H1 (cell line): ENCODE results near the gene FMNL1. TPM values are rescaled to one million over a fixed set of nuclear protein-coding genes. Genes with fewer than 3 reads are reported as not detected.

Source experiments
- CTCF ChIA-PET: fragments of 300-600 bp; sonication (Branson Sonifier 250); formaldehyde crosslinking; loops from one replicate; lab custom pipeline; 2021; ENCODE audit not compliant: partially characterized antibody; lab: Charles Lee
- POLR2A ChIA-PET: fragments of 300-600 bp; sonication (Branson Sonifier 250); formaldehyde crosslinking; loops from one replicate; lab custom pipeline; 2021; ENCODE audit warnings: inconsistent platforms; ENCODE audit not compliant: partially characterized antibody; lab: Charles Lee
- DNase-seq, 2 experiments: peaks; one replicate each; pipeline versions ENCODE4 v3.0.0 to v3.0.0-alpha.2; 2010 to 2022; ENCODE audit warnings: low spot score in 2 of 2, low read depth in 1 of 2, mixed read lengths in 1 of 2
- FAIRE-seq: peaks from 2 replicates; lab custom pipeline; 2011; peaks lifted over from hg19 to GRCh38; lab: Jason Lieb, UNC
- H2AFZ ChIP-seq: 2 replicates; pipeline ENCODE4 v1.8.1; 2012; ENCODE audit warnings: low read length, inconsistent platforms
- H2AK5ac ChIP-seq: 2 replicates; pipeline ENCODE4 v1.6.1; 2013; ENCODE audit warnings: low read depth, low read length
- H2BK120ac ChIP-seq: replicated peaks from 2 replicates; pipeline ENCODE3; 2013; ENCODE audit warnings: low read depth, low read length, inconsistent platforms
- H2BK12ac ChIP-seq: 2 replicates; pipeline ENCODE4 v1.6.1; 2013; ENCODE audit warnings: low read depth, low read length
- H2BK15ac ChIP-seq: 2 replicates; pipeline ENCODE4 v1.6.1; 2013; ENCODE audit warnings: low read length
- H2BK20ac ChIP-seq: 2 replicates; pipeline ENCODE4 v1.6.1; 2013; ENCODE audit warnings: low read length
- H2BK5ac ChIP-seq: 2 replicates; pipeline ENCODE4 v1.6.1; 2013; ENCODE audit warnings: low read depth, low read length
- H3K14ac ChIP-seq: 2 replicates; pipeline ENCODE4 v1.6.1; 2013; ENCODE audit warnings: inconsistent platforms; ENCODE audit not compliant: insufficient read length
- H3K18ac ChIP-seq: 2 replicates; pipeline ENCODE4 v1.6.1; 2013; ENCODE audit warnings: low read length; ENCODE audit errors: extremely low read depth
- H3K23ac ChIP-seq: 2 replicates; pipeline ENCODE4 v1.6.1; 2013; ENCODE audit warnings: inconsistent platforms; ENCODE audit not compliant: insufficient read length
- H3K23me2 ChIP-seq: 2 replicates; pipeline ENCODE4 v1.6.1; 2013; ENCODE audit warnings: low read depth, low read length
- H3K27ac ChIP-seq: 2 replicates; pipeline ENCODE4 v1.6.1; 2011; ENCODE audit warnings: low read depth, low read length, inconsistent platforms
- H3K27me3 ChIP-seq, 4 experiments: replicated peaks in 1 of 4; 1 replicate in 1 of 4; 2 replicates in 3 of 4; pipeline versions ENCODE4 v1.6.1 to v1.8.1; 2011 to 2013; ENCODE audit warnings: low read length in 3 of 4, mild to moderate bottlenecking in 3 of 4, inconsistent platforms in 2 of 4, mixed read lengths in 2 of 4, moderate library complexity in 1 of 4; ENCODE audit not compliant: control insufficient read depth in 3 of 4, insufficient read depth in 3 of 4; ENCODE audit errors: extremely low read depth in 1 of 4
- H3K36me3 ChIP-seq, 4 experiments: 2 replicates each; pipeline versions ENCODE4 v1.6.1 to v1.8.1; 2011 to 2013; ENCODE audit warnings: mild to moderate bottlenecking in 4 of 4, low read length in 3 of 4, moderate library complexity in 2 of 4, control low read depth in 1 of 4, inconsistent platforms in 1 of 4; ENCODE audit not compliant: insufficient read depth in 4 of 4, control insufficient read depth in 2 of 4
- H3K4ac ChIP-seq: replicated peaks from 2 replicates; pipeline ENCODE3; 2013; ENCODE audit warnings: low read length, low read depth, mixed read lengths, inconsistent platforms; ENCODE audit not compliant: insufficient read length
- H3K4me1 ChIP-seq, 4 experiments: replicated peaks in 1 of 4; 1 replicate in 1 of 4; 2 replicates in 3 of 4; pipeline versions ENCODE4 v1.6.1 to v1.8.1; 2011 to 2013; ENCODE audit warnings: low read length in 3 of 4, inconsistent platforms in 2 of 4, mixed read lengths in 1 of 4; ENCODE audit not compliant: insufficient read depth in 4 of 4, control insufficient read depth in 3 of 4
- H3K4me2 ChIP-seq, 2 experiments: 2 replicates each; pipeline versions ENCODE4 v1.6.1 to v1.8.1; 2011 to 2013; ENCODE audit warnings: low read depth in 2 of 2, low read length in 2 of 2, control low read depth in 1 of 2, inconsistent platforms in 1 of 2, mild to moderate bottlenecking in 1 of 2; ENCODE audit not compliant: insufficient read depth in 1 of 2
- H3K4me3 ChIP-seq, 4 experiments: fragments of 200-600, 300-600 bp in 1 of 4; sonication (generic), shearing (Covaris generic), sonication (Bioruptor Twin) in 1 of 4; 2 replicates each; pipeline versions ENCODE4 v1.5.1 to v1.8.1; 2011 to 2016; ENCODE audit warnings: low read length in 4 of 4, low read depth in 3 of 4, control low read depth in 2 of 4, inconsistent platforms in 2 of 4, mild to moderate bottlenecking in 2 of 4, mixed read lengths in 1 of 4, moderate library complexity in 1 of 4; ENCODE audit not compliant: insufficient read depth in 2 of 4; ENCODE audit errors: extremely low read depth in 1 of 4
- H3K56ac ChIP-seq: replicated peaks from 2 replicates; pipeline ENCODE3; 2013; ENCODE audit warnings: low read depth, mild to moderate bottlenecking, mixed read lengths, low read length, inconsistent platforms; ENCODE audit not compliant: insufficient read length
- H3K79me1 ChIP-seq: 2 replicates; pipeline ENCODE4 v1.6.1; 2013; ENCODE audit warnings: low read depth, low read length, control low read depth
- H3K79me2 ChIP-seq, 2 experiments: 2 replicates each; pipeline versions ENCODE4 v1.6.1 to v1.8.1; 2012 to 2013; ENCODE audit warnings: low read length in 2 of 2, mild to moderate bottlenecking in 2 of 2, inconsistent platforms in 1 of 2; ENCODE audit not compliant: insufficient read depth in 2 of 2, control insufficient read depth in 1 of 2
- H3K9ac ChIP-seq, 4 experiments: replicated peaks in 1 of 4; 1 replicate in 1 of 4; 2 replicates in 3 of 4; pipeline versions ENCODE4 v1.6.1 to v1.8.1; 2011 to 2013; ENCODE audit warnings: low read depth in 3 of 4, low read length in 3 of 4, control low read depth in 2 of 4, mild to moderate bottlenecking in 2 of 4, moderate library complexity in 2 of 4, inconsistent platforms in 1 of 4; ENCODE audit errors: extremely low read depth in 1 of 4
- H3K9me3 ChIP-seq, 2 experiments: 2 replicates each; pipeline versions ENCODE4 v1.6.1 to v1.8.1; 2012 to 2013; ENCODE audit warnings: mild to moderate bottlenecking in 2 of 2, moderate library complexity in 2 of 2, control low read depth in 1 of 2, inconsistent platforms in 1 of 2, low read depth in 1 of 2, low read length in 1 of 2, mixed read lengths in 1 of 2; ENCODE audit not compliant: insufficient read depth in 2 of 2
- H4K20me1 ChIP-seq, 2 experiments: replicated peaks in 1 of 2; 2 replicates each; pipeline versions ENCODE3 to v1.8.1; 2011 to 2013; ENCODE audit warnings: inconsistent platforms in 2 of 2, low read length in 2 of 2, mild to moderate bottlenecking in 1 of 2; ENCODE audit not compliant: insufficient read depth in 2 of 2, control insufficient read depth in 1 of 2
- H4K5ac ChIP-seq: 2 replicates; pipeline ENCODE4 v1.6.1; 2013; ENCODE audit warnings: low read length, low read depth, mixed read lengths, inconsistent platforms; ENCODE audit not compliant: insufficient read length
- H4K8ac ChIP-seq: 2 replicates; pipeline ENCODE4 v1.8.0; 2013; ENCODE audit warnings: mild to moderate bottlenecking, moderate library complexity, low read length, inconsistent platforms; ENCODE audit not compliant: insufficient read depth; ENCODE audit errors: extremely low read depth
- H4K91ac ChIP-seq: replicated peaks from 2 replicates; pipeline ENCODE3; 2013; ENCODE audit warnings: low read length, mixed read lengths, inconsistent platforms; ENCODE audit not compliant: insufficient read length
- BRCA1 ChIP-seq: IDR thresholded peaks from 2 replicates; pipeline ENCODE4 v1.6.1; 2012; ENCODE audit warnings: low read depth, low read length, improper control_type of control experiment
- NANOG ChIP-seq: IDR thresholded peaks from 2 replicates; pipeline ENCODE4 v1.6.1; 2011; ENCODE audit warnings: low read length, low read depth, mild to moderate bottlenecking, inconsistent platforms; ENCODE audit not compliant: insufficient read depth, poor library complexity, severe bottlenecking
- RXRA ChIP-seq: IDR thresholded peaks from 2 replicates; pipeline ENCODE4 v1.6.1; 2011; ENCODE audit warnings: low read depth, mild to moderate bottlenecking, low read length, moderate library complexity; ENCODE audit not compliant: insufficient read depth
- SIX5 ChIP-seq: IDR thresholded peaks from 2 replicates; pipeline ENCODE4 v1.6.1; 2011; ENCODE audit warnings: mild to moderate bottlenecking, low read depth, low read length
- WGBS, 2 experiments: shearing (Covaris generic) in 1 of 2; methylation state at CpG; one replicate each; pipeline versions ENCODE4 v1.1.6 to v1.1.7; 2013 to 2015; ENCODE audit warnings: low lambda C conversion rate in 2 of 2, mixed read lengths in 2 of 2, inconsistent platforms in 1 of 2, low coverage in 1 of 2, missing lambda C conversion rate in 1 of 2; ENCODE audit not compliant: insufficient replicate concordance in 2 of 2, insufficient coverage in 1 of 2, insufficient read length in 1 of 2; ENCODE audit errors: extremely low coverage in 1 of 2, missing lambda C conversion rate in 1 of 2; 5-methylcytosine and 5-hydroxymethylcytosine counted together
- polyA plus RNA-seq, 7 experiments: library from polyadenylated mRNA; depleted of rRNA in 3 of 7; stranded (reverse) in 5 of 7; unstranded in 2 of 7; fragments of >200 nt in 5 of 7; fragments of 200-250 nt in 2 of 7; gene quantifications; 1 replicate in 5 of 7; 2 replicates in 1 of 7; 4 replicates in 1 of 7; pipeline versions ENCODE4 v1.2.1 to v1.2.3, GENCODE V29; 2011 to 2013; ENCODE audit warnings: missing spikeins in 2 of 7, mixed read lengths in 2 of 7
- total RNA-seq: library from RNA; stranded (reverse); fragmentation: NEBNext Ultra II Directional; extraction: Animal tissue kit (Norgen Biotek cat#: 25700); gene quantifications from 2 replicates; pipeline ENCODE4 v1.2.1, GENCODE V29; 2021

FMNL1 gene
- total and polyA plus RNA-seq, 2 of the 8 experiments (the other 6 are each of a cell fraction or from before 2014, with no cell fraction given): 2.5 to 8.6 TPM

- no peak overlapping the region for H2BK15ac ChIP-seq
- no peak overlapping the region for H3K4ac ChIP-seq
- no peak overlapping the region for H2BK5ac ChIP-seq
- POLR2A ChIA-PET: interaction anchor here (1.0 to 26.8 kb wide), 3 partner anchors 8 to 23 kb away, joined by 3 to 1076 read pairs (median 6); partner anchors contain the start of genes HEXIM1 and HEXIM2
- no peak overlapping the region for H3K23ac ChIP-seq
- 93% methylated on average over 3 of the region's 3 CpGs; no CpG with 5 or more reads in 1 of the 2 experiments for WGBS, 2 experiments
- H4K5ac ChIP-seq: no peak overlapping the region
- H3K23me2 ChIP-seq: no peaks in the 10 kb centered on the region; the same call in 1 of the 2 replicates
- no peaks in the 10 kb centered on the region for H3K9me3 ChIP-seq
- peaks cover 5 to 24% (median 23%) of the 10 kb centered on the region in 4 experiments for H3K4me1 ChIP-seq
- H3K4me3 ChIP-seq: no peak overlapping the region
- H3K4me2 ChIP-seq: no peak overlapping the region
- no peak overlapping the region for H2BK20ac ChIP-seq
- no peak for TF ChIP-seq SIX5
- no peak for TF ChIP-seq NANOG
- no peak for TF ChIP-seq BRCA1
- TF ChIP-seq RXRA: no peak
- H3K18ac ChIP-seq: no peak overlapping the region
- H3K9ac ChIP-seq: no peak overlapping the region
- 0 out of 2 replicates have a peak overlapping the region, but pooled peaks have one; percentile 60 for H2BK12ac ChIP-seq
- H4K20me1 ChIP-seq: no peaks in the 10 kb centered on the region
- H2AK5ac ChIP-seq: no peak overlapping the region
- H4K8ac ChIP-seq: no peak overlapping the region
- no peaks in the 10 kb centered on the region for H3K27me3 ChIP-seq
- H4K91ac ChIP-seq: peak overlapping the region; percentile 34
- no peak overlapping the region for H3K56ac ChIP-seq
- FAIRE-seq (no peak), DNase-seq (no peak)
- no peak overlapping the region for H2AFZ ChIP-seq
- no peaks in the 10 kb centered on the region for H3K79me1 ChIP-seq
- no peaks in the 10 kb centered on the region for H3K79me2 ChIP-seq
- no peak overlapping the region for H3K14ac ChIP-seq
- CTCF ChIA-PET: interaction anchor here (0.6 to 2.6 kb wide), 6 partner anchors 18 to 41 kb away, joined by 3 to 17 read pairs (median 5); partner anchors contain the start of gene ACBD4
- no peak overlapping the region for H2BK120ac ChIP-seq
- H3K27ac ChIP-seq: no peak overlapping the region
- no peaks in the 10 kb centered on the region for H3K36me3 ChIP-seq
Measured at GRCh38 chr17:45175759-45176115, 45.9 kb upstream of the FMNL1 start.
